ENCODE measurements around the gene UNK. TPM values are rescaled to one million over a fixed set of nuclear protein-coding genes. Genes with fewer than 3 reads are reported as not detected.

Gene UNK
- total RNA-seq, 1 donor from 2014 or later, result 10.9 TPM

Other genes with a start within 250 kb of the UNK start
- gene MYO15B, start 197.0 kb upstream of the UNK start, total RNA-seq, result 7.5 and 28.4 TPM in 2 replicates
- 0.09 TPM in 1 of 2 replicates, not detected in the other for gene SMIM5, start 151.4 kb upstream of the UNK start, total RNA-seq
- 14.6 and 16.2 TPM in 2 replicates for gene RECQL5, start 117.7 kb upstream of the UNK start, total RNA-seq
- 68.2 and 84.7 TPM in 2 replicates for gene SAP30BP, start 117.5 kb upstream of the UNK start, total RNA-seq
- 34.4 and 125 TPM in 2 replicates for gene ITGB4, start 63.3 kb upstream of the UNK start, total RNA-seq
- 66.0 and 66.5 TPM in 2 replicates for gene GALK1, start 19.6 kb upstream of the UNK start, total RNA-seq
- 3.2 and 3.4 TPM in 2 replicates for gene UNC13D, start 59.6 kb downstream of the UNK start, total RNA-seq
- 19.2 and 54.3 TPM in 2 replicates for gene WBP2, start 70.5 kb downstream of the UNK start, total RNA-seq
- gene TRIM47, start 93.8 kb downstream of the UNK start, total RNA-seq, result 89.1 and 109 TPM in 2 replicates
- gene TRIM65, start 112.1 kb downstream of the UNK start, total RNA-seq, result 42.4 and 43.1 TPM in 2 replicates
- 24.0 and 49.3 TPM in 2 replicates for gene MRPL38, start 120.1 kb downstream of the UNK start, total RNA-seq
- gene FBF1, start 156.2 kb downstream of the UNK start, total RNA-seq, result 6.2 and 11.6 TPM in 2 replicates
- gene ACOX1, start 194.4 kb downstream of the UNK start, total RNA-seq, result 68.4 and 79.8 TPM in 2 replicates
- 14.0 and 20.8 TPM in 2 replicates for gene TEN1, start 194.4 kb downstream of the UNK start, total RNA-seq
- 0.51 and 2.1 TPM in 2 replicates for gene CDK3, start 216.0 kb downstream of the UNK start, total RNA-seq
- gene EVPL, start 242.5 kb downstream of the UNK start, total RNA-seq, result under 0.01 and 0.05 TPM in 2 replicates